GDM1 (cell line): Measurements from ENCODE around the gene APOBEC4.
"Not testable (repeated sequence)": the region's sequence is repeated elsewhere in the genome, so short reads cannot be mapped to it uniquely, and the experiment has no call there.

Experiments used
- DNase-seq: peaks from one replicate; lab custom pipeline; 2025; lab: John Stamatoyannopoulos, UW

APOBEC4 gene

GRCh38 chr1:183634429-183635065, 18.6 kb downstream of the APOBEC4 start:
- no peak for DNase-seq

- DNase-seq: peak; percentile 75
Measured at GRCh38 chr1:183633676-183634343, 19.3 kb downstream of the APOBEC4 start.

GRCh38 chr1:183632964-183633363, 20.2 kb downstream of the APOBEC4 start:
- no peak for DNase-seq

GRCh38 chr1:183632114-183632513, 21.0 kb downstream of the APOBEC4 start:
- DNase-seq: no peak

DNA sequence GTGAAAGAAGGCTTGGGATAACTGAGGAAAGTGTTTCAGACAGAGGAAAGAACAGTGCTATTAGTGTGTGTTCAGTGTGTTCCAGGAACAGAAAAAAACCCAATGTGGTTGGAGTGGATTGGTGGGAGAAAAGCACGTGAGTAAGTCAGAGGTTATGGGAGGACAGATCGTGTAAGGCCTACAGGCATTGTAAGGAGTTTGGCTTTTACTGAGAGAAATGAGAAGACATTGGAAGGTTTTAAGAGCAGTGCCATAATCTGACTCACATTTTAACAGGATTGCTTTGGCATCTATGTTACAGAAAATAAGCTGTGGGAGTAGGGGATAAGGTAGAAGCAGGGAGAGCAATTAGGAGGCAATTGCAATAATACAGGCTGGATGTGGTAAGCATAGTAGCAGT, 22.4 kb downstream of the APOBEC4 start:
- DNase-seq: no peak

- DNase-seq: no peak
Measured at GRCh38 chr1:183628537-183628936, 24.6 kb downstream of the APOBEC4 start.

DNA sequence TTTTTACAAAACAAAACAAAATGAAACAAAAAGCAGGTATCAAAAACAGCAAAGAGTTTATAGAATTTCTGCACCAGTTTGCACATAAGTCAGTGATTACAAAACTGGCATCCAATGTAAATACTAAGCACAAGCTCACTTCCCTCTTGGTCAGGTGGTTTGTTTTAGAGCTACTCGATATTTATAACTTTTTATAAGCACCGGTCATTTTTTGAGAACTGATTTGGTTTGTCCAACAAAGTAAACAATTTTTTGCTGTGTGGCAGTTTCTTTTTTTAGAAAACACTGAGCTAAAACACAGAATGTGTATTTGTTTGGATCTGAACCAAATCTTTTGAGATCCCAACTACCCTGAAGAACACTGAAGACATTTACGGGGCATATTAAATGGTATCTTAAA, 26.9 kb downstream of the APOBEC4 start:
- not testable (repeated sequence) for DNase-seq

DNA sequence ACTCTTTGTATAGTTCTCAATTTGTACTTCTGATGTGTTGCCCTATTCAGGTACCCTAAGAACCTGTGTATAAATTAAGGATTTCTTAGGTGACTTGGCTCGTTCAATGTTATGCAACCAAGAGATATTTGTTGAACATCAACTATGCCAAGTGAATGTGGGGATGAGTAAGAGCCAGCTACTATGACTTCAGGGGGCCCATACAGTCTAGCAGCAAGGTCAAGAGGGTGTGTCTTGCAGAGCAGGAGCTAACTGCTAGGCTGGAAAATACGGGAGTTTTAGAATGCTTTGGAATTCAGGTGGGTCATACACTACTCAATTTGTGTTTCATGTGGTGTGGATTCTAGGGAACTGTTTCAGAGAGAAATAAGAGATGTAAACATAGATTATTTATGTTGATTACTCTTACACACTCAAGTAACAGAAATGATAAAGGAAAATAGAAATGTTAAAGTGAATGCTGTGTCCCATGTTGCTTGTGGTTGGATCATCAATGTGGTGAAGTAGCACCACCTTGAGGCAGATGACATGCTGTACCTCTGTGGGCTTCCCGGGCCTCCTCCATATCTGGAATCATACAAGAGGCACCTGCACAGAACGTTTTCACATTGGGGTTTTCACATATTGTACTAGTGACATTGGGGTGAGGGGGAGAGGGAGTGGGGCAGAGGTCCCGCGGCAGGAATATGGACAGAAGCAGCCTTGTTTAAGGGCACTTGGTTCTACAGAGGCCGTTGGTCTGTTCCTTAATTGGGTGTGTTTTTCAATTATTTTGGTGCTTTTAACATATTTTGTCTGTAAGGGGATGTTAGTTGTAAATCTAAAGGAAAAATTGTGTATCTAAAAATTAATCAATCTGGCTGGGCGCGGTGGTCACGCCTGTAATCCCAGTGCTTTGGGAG, 30.0 kb downstream of the APOBEC4 start:
- peak; percentile 59 for DNase-seq

DNA sequence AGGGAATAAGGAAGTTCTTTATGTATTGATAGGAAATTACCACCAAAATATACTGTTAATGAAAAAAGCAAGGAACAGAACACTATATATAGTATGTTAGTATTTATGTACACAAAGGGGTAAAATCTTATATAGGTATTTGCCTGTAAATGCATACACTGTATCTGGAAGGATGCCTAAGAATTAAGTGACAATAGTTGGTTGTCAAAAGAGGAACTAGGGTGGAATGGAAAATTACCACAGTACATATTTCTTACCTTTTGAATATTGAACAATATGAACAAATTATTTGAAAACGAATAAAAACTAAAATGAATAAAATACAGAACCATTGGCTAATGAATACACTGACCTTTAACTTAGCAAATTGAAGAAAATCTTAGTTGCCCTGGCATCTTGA, 31.1 kb downstream of the APOBEC4 start:
- DNase-seq: no peak

DNA sequence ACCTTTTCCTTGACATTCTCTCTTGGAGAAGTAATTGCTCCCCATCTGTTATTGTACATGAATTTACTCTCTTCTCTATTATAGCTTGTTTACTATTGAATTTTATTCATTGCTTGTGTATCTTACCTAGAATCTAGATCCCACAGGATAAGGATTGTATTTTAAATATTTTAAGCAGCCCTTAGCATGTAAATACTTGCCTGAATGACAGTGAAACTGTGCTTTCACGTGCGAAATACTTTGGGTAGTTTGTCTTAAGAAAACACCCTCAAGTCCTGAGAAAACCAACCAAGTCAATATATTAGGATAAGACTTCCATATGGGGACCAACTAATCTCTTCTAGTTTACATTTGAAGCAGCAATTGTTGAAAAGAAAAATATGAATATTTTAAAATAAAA, 32.8 kb downstream of the APOBEC4 start:
- DNase-seq: no peak

DNA sequence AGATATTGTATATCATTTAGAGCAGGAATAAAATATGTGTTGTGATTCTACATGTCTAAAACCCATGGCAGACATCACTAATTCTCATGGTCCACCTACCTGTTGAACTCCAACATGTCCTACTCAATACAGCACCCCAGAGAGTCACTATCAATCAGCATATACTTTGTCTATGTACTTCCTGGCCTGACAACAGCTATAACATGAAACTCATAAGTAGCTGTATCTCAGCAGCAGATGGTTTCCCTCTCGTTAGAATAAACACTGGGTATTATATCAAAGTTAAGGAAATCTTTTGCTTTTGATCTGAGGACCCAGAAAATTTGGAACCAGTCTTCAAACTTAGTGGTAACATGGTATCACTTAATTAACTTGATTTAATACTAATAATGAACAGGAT, 33.3 kb downstream of the APOBEC4 start:
- DNase-seq: no peak

DNA sequence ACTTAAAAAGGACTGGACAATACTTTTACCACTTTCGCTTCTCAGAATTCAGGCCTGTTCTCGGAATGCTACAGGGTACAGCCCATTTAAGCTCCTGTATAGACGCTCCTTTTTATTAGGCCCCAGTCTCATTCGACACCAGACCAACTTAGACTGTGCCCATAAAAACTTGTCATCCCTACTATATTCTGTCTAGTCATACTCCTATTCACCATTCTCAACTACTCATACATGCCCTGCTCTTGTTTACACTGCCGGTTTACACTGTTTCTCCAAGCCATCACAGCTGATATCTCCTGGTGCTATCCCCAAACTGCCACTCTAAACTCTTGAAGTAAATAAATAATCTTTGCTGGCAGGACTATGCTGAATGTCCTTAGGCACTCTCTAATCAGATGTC, 34.9 kb downstream of the APOBEC4 start:
- DNase-seq: not testable (repeated sequence)

- DNase-seq: not testable (repeated sequence)
Measured at GRCh38 chr1:183612975-183613374, 40.1 kb downstream of the APOBEC4 start.

DNA sequence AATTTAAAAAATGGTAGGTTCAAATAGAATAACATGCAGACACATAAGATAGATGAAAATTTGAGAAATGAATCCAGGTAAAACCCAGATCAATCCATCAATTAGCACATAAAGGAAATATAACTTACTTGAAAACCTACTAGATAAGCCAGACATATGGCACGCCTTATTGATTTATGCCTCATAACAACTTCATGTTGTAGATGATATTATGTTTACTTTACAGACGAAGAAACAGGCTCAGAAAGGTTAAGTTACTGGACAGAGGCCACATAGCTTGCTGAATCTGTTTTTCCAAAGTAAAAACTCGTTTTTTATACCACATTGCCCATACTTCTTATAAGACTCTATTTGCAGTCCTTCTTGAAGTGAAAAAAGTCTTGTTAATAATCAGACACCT, 40.7 kb downstream of the APOBEC4 start:
- DNase-seq: no peak

GRCh38 chr1:183611021-183611420, 42.1 kb downstream of the APOBEC4 start:
- DNase-seq: no peak

- DNase-seq: no peak
Measured at GRCh38 chr1:183609759-183610452, 43.2 kb downstream of the APOBEC4 start.

- peak; percentile 53 for DNase-seq
Measured at GRCh38 chr1:183609313-183609712, 43.8 kb downstream of the APOBEC4 start.

GRCh38 chr1:183607322-183607980, 45.7 kb downstream of the APOBEC4 start:
- DNase-seq: no peak

DNA sequence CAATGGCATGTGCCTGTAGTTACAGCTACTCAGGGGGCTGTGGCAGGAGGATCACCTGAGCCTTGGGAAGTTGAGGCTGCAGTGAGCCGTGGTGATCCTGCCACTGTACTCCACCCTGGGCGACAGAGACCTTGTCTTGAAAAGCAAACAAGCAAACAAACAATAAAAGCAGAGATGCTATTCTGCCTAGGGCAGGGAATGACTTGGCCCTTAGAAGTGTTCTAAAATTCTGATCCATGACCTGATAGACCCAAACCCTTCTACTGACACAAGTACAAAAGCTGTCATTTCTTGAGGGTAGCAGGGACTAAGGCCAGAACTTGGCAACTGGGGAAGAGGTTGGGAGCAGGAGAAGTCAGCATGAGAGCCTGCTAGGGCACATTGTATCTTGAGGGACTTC, 47.2 kb downstream of the APOBEC4 start:
- no peak for DNase-seq

DNA sequence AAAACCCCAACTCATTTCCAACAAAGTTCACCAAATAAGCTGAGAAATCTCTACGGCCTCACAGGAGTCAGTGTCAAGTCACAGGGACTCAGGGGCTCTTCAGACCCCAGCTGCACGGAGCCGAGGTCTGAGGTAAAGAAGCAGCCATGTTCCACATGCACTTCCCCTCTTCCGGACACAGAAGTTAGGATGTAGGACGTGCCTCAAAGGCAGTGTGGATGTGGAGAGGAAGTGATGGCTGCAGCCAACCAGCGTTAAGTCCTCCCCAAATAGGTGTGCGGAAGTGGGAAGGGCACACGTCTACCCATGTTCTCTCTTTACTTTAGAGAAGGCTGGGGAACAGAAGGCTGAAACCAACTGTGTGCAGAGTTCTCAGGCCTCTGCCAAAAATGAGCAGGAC, 48.3 kb downstream of the APOBEC4 start:
- DNase-seq: no peak

DNA sequence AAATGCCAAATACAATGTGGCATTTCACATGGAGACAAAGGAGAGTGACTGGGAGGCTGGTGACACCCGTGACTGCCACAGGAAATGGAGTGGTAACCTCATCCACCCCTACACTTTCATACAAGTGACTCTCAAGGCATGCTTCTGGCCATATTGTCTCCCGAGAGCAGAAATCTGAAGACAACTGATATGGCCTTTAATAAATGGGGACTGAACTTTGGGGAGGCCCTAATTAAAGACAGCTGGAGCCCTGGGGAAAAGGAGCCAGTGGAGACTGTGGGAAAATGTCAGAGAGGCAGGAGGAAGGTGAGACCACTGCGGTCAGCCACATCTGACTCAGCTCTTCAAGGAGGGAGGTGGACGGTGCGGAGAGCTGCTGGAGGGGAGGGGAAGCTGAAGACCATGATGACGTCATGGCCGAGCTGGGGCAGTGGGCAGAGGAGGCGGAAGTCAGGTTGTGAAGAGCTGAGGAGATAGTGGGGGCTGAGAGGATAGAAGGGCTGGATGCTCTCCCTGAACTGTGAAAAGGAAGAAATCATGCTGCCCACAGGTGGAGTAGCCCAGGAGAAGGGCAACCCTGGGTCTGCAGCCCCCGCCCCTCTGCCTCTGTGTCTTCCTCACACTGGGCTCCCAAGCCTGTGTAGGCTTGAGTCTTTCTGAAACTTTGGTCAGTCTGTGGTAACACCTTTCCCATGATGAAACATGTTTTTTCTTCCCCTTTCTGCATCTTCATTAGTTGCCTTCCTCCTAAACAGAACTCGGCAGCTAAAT, 48.9 kb downstream of the APOBEC4 start:
- no peak for DNase-seq
